Activated CD8-positive, alpha-beta memory T cell treated with anti-CD3 and anti-CD28 coated beads for 1 hour (primary cell): ENCODE data around the gene AKR1A1.
"Not testable (repeated sequence)": the region's sequence is repeated elsewhere in the genome, so short reads cannot be mapped to it uniquely, and the experiment has no call there.

ENCODE experiments used
- DNase-seq, 2 donors: peaks; one replicate each; pipeline ENCODE4 v3.0.0-alpha.2; 2020; ENCODE audit warnings: low read depth in 1 of 2; ENCODE audit errors: extremely low read depth in 1 of 2

The AKR1A1 gene

DNA sequence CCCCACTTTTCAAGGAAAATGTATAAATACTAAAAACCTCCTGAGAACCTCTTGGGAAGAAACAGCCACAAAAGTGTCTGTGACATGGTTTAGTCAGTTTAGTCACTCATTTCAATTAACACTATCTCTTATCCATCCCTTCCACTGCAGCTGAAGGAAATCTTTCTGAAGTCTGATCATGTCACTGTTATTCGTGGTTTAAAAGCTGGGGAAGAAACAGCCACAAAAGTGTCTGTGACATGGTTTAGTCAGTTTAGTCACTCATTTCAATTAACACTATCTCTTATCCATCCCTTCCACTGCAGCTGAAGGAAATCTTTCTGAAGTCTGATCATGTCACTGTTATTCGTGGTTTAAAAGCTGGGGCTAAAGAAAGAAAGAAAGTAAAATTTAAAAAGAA, 27.1 kb upstream of the AKR1A1 start:
- not testable (repeated sequence) for DNase-seq

DNA sequence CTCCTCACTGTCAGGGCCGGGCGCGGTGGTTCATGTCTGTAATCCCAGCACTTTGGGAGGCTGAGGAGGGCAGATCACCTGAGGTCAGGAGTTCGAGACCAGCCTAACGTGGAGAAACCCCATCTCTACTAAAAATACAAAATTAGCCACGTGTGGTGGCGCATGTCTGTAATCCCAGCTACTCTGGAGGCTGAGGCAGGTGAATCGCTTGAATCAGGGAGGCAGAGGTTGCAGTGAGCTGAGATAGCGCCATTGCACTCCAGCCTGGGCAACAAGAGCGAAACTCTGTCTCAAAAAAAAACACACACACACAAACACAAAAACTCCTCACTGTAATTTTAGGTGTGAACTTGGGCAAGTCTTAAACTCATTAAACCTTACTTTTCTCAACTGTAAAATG, 26.7 kb upstream of the AKR1A1 start:
- DNase-seq: not testable (repeated sequence)

DNA sequence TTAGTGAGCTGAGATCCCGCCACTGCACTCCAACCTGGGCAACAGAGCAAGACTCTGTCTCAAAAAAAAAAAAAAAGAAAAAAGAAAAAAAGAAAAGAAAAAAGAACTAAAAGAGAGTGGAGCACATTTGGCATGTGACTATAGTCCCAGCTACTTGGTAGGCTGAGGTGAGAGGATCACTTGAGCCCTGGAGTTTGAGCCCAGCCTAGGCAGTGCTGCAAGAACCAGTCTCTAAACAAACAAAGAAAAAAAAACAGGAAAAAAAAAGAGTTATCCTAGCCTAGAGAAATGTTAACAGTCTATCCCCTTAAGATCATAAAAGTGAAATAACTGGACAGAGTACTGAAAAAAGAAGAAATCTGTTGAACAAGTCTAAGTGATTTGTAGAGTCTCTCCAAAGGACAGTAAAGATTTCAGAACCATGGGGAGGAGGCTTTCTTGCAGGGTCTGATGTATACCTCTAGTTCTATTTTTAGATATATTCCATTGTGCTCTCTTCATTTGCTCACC, 24.4 kb upstream of the AKR1A1 start:
- DNase-seq: no peak

DNA sequence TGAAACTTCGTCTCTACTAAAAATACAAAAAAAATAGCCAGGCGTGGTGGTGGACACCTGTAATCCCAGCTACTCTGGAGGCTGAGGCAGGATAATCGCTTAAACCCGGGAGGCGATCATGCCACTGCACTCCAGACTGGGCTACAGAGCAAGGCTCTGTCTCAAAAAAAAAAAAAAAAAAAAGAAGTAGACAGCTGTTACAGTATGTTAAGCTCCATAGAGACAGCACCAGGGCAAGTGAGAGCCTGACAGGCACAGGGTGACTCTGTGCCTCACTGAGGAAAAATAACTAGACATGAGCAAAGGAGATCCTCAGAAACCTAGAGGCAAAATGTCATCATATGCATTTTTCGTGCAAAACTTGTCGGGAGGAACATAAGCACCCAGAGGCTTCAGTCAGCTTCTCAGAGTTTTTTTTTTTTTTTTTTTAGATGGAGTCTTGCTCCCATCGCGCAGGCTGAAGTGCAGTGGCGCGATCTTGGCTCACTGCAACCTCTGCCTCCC, 19.9 kb upstream of the AKR1A1 start:
- no peak for DNase-seq

DNA sequence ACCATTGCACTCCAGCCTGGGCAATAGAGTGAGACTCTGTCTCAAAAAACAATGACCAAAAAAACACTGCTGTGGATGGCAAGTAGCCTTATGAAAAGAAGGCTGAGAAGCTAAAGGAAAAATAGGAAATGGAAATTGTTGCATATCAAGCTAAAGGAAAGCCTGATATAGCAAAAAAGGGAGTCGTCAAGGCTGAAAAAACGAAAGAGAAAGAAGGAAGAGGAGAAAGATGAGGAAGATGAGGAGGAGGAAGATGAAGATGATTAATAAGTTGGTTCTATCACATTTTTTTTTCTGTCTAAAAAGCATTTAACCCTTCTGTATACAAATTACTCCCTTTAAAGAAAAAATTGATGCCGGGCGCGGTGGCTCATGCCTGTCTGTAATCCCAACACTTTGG, 18.8 kb upstream of the AKR1A1 start:
- DNase-seq: no peak

DNA sequence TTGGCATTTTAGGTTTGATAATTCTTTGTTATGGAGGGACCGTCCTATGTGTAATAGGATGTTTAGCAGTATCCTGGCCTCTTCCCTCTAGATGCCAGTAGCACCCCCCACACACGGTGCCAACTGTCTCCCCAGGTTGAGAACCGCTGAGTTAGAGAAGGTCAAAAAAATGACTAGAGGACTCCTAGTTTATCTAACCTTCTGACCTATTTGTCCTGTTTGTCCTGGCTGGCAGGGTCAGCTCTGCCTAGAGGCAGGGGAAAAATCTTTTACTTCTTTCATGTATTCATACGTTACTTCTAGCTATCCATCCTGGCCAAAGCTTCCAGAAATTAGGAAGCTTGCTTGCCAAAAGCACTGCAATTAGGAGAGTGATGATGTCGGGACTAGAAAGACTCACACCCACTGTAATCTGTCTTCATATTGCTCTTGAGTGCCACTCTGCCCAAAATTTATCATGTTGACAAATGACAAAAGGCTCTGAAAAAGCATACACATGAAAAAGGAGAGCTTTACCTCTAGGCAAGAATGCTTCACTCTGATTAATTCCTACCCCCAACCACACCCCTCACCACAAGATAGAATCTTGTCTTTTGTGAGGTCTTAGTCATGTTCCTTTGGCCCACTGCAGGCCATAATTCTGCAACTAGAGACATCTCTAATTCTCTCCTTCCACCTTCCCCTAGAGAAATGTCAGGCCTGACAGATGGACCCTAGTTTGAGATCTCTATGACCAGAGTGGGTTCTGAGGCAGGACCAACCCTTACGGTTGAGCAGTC, 14.4 kb upstream of the AKR1A1 start:
- no peak for DNase-seq

DNA sequence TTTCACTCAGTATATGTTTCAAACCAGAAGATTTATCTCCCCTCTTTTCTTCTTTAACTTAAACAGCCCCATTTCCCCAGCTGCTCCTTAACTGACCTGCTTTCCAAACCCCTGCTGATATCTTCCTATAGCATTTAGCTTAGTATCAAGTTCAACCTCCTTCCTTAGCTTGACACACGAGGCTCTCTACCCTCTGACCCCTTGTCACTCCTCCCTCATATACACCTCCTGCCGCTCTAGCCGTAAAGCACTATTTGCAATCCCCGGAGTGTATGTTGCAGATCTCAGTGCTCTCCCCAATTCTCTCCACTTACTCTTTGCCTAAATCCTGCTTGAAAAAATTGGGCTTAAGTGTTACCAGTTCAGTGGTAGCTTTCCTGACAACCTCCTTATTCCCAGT, 13.7 kb upstream of the AKR1A1 start:
- DNase-seq: no peak

DNA sequence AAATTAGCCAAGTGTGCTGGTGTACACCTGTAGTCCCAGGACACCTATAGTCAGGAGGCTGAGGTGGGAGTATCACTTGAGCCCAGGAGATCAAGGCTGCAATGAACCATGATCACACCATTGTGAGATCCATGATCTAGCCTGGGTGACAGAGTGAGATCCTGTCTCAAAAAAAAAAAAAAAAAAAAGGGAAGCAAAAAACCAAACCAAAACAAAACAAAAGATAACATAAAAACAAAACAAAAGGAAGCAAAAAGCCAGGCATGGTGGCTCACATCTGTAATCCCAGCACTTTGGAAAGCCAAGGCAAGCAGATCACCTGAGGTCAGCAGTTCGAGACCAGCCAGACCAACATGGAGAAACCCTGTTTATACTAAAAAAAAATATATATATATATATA, 9.4 kb upstream of the AKR1A1 start:
- no peak for DNase-seq

DNA sequence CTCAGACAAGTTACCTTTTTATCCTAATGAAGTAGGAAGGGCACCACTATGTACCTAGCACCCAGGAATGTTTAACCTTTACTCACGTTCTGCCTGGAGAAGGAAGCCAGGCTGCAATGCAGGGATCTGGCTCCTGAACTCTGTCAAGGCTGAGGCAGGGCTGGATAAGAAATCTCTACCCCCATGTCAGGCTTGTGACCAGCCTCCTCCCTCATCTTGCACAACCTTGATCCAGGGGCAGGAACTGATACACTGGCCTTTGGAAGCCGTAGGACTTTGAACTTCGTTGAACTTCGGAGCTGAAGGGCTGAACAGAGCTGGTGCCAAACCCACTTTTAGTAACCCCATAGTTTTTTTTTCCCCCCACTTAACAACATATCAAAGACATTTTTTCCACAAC, 8.0 kb upstream of the AKR1A1 start:
- DNase-seq: no peak

DNA sequence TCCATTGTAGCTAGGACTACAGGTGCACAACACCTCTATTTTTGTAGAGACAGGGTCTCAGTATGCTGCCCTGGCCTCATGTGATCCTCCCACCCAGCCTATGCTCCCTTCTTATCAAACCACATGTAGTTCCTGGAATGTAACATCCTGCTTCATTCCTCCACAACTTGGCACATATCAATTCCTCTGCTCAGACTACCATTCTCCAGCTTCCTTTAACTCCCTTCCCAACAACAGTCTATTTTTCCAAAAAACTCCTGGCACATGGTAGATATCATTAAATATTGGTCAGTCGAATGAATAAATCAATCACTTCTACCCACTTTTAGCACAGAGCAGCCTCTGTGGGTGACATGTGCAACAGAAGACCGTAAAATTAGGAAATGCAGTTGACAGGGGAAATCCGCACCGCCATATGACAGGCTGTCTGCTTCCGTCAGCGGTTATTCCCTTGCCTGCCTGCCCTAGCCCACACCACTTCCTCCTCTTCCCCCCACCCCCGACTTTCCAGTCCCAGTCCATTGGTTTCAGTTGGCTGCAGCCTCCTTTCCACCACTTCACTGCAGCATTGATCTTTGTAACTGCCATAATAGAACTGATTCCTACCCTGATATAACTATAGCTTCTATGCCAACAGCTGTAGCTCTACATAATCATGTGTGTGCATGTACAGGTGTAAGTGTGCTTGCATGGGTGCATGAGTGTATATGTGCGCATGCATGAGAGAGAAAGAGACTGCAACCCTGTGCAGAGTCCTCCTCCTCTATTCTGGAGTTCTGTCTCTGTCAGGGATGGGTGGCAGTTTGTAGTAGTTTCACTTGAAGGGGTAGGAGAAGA, 6.8 kb upstream of the AKR1A1 start:
- DNase-seq: peak; percentile 45 to 49

DNA sequence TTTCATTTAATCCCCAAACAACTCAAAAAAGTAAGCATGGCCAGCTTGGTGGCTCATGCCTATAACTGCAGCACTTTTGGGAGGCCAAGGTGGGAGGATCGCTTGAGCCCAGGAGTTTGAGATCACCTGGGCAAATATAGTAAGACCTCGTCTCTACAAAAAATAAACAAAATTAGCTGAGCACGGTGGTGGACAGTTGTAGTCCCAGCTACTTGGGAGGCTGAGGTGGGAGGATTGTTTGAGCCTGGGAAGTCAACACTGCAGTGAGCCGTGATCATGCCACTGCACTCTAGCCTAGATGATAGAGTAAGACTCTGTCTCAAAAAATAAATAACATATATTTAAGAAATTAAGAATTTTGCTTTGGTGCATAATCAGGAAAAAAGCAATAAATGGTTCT, 6.1 kb upstream of the AKR1A1 start:
- no peak for DNase-seq

DNA sequence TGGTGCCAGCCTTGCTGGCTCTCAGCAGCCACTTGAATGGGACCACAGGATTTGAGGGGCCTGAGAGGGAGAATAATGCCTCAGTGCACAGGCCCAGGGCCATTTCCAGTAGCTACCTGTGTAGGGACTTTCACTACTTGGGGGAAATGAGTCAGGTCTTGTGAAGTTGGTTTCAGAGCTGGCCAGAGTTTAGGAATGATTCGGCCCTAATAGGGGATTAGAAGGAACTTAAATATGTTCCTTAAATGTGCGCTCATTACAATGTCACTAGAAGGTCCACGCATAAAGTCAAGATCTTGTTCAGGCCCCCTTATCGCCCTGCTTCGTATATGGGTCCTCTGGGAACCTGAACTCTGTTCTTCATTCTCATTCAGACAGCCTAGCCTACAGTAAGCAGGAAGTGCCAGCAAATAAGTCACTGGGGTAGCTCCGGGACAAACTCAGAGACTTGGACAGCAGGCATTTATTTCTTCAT, 5.6 kb upstream of the AKR1A1 start:
- no peak for DNase-seq

DNA sequence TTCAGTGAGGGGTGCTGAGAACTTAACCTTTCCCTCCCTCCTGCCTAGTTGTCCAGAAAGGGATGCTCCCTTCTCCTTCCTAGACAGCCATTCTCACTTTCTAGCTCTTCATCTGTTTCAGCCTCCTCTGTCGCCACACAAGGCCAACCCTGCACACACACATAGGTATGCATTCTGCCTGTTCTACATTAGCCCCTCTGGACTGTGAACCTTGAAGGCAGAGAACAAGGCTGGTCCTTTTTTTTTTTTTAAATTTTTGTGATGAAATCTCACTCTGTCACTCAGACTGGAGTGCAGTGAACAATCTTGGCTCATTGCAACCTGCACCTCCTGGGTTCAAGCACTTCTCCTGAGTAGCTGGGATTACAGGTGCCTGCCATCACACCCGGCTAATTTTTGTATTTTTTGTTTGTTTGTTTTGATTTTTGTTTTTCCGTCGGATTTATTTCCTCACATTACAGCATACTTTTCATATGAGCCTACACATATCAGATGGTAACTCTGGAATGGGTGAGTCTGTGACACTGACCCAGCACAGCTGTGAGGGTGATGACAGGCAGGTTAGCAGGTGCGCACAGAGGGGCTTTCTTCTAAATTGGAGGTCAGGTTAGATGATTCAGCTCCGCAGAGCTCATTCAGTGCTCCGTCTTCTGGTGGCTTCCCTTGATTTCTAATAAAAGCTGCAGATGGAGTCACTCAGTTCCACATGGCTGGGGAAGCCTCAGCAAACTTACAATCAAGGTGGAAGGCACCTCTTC, 4.9 kb upstream of the AKR1A1 start:
- no peak for DNase-seq

DNA sequence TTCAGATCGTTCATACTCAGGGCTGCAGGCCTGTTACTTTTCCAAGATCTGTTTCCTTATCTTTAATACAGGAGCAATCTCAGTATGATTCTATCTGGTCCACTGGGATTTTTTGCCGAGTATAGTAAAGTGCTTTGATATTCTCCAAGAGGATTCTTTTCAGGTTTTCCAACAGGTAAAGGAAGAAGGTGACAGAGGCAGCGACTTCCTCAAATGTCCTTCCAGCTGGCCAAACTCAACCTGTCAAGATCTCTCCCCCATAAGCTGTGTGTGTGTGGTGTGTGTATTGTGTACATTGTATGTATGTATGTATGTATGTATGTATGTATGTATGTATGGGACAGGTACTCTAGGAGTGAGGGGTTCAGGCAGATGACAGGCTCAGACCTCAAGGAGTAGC, 1.1 kb downstream of the AKR1A1 start:
- no peak for DNase-seq

DNA sequence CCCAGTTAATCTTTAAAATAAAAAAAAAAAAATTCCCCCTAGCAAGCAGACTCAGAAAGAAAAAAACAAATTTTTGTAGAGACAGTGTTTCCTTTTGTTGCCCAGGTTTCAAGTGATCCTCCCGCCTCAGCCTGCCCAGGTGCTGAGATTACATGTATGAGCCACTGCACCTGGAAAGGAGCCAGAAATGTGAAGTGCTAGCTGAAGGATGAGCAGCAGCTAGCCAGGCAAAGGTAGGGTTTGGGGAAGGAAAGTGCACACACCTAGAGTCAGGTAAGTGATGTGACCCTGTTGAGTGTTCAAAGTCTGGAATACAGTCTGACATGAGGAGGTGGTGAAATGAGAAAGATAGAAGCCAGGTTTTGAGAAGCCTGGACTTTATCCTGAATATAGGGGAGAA, 1.7 kb downstream of the AKR1A1 start:
- no peak for DNase-seq

DNA sequence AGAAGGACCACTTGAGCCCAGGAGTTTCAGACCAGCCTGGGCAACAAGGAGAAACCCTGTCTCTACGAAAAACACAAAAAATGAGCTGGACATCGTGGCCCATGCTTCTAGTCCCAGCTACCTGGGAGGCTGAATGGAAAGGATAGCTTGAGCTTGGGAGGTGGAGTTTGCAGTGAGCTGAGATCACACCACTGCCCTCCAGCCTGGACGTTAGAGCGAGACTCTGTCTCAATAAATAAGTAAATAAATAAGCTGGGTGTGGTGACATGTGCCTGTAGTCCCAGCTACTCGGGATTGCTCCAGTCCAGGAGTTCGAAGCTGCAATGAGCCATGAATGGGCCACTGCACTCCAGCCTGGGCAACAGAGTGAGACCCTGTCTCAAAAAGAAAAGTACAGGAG, 3.6 kb downstream of the AKR1A1 start:
- DNase-seq: no peak

DNA sequence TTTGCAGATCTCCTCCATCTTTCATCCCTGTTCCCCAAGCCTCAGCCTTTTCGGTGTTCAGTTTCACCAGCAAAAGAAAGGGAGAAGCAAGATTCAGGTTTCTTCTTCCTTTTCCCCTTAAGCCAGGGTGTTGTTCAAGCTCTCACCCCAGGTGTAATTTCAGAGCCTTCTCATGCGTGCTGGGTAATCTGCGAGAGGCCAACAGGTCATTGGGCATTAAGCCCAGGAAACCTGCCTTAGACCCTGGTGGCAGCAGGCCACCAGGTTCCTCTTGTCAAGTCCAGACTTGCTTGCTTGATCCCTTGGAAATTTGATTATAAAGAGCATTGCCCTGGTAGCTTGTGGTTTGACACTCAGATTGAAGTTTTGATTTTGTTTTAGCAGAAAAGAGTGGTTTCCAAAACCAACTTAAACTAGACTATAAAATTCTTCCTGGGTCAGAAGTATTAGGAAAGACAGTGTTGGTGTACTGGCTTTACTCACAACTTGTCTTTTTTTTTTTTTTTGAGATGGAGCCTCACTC, 6.9 kb downstream of the AKR1A1 start:
- no peak for DNase-seq

DNA sequence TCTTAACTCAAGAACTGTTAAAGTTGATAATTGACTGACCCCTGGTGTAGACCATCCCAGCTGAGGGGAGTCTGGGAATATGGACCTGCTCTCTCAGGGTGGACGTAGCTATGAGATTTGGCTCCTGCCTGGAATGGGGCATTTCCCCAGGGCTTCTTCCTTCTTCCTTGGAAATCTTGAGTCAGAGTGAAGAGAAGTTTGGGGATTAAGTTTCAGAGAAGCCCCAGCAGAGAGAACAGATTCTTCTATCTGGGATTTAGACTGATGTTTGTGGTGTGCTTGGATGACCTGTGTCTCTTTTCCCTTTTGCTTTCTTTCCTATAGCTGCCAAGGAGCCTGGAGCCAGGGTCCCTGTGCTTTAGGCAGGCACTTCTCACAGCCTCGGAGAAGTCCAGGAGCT, 13.2 kb downstream of the AKR1A1 start:
- DNase-seq: no peak

DNA sequence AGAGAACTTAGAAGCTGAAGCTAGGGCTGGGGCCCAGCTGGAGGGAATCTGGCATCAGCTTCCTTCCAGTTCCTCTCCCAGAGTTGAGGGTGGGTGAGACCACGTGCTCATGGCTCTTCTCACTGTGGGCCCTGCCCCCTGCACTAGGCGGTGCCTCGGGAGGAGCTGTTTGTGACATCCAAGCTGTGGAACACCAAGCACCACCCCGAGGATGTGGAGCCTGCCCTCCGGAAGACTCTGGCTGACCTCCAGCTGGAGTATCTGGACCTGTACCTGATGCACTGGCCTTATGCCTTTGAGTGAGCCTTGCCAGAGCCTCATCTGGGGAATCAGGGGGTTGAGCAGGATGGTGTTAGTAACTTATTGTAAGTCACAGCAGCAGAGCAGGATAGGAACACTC, 16.1 kb downstream of the AKR1A1 start:
- no peak for DNase-seq

DNA sequence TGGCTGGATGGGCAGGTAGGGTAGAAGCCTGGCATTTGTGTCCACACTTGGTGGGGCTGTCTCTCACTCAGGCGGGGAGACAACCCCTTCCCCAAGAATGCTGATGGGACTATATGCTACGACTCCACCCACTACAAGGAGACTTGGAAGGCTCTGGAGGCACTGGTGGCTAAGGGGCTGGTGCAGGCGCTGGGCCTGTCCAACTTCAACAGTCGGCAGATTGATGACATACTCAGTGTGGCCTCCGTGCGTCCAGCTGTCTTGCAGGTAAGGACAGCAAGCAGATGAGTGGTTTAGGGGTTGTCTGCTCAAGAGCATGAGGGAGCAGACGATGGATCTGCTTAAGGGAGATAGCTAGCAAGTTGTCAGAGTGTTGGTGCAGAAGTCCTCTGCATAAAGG, 17.3 kb downstream of the AKR1A1 start:
- DNase-seq: no peak

DNA sequence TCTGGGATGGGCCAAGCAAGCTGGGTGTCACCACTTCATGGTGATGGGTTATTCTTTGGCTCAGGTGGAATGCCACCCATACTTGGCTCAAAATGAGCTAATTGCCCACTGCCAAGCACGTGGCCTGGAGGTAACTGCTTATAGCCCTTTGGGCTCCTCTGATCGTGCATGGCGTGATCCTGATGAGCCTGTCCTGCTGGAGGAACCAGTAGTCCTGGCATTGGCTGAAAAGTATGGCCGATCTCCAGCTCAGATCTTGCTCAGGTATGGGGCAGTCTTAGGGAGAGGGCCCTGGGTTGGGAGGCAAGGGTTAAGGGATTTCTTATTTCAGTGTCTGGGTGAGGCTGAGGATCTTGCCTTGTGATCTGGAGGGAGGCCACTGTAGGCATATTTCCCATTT, 17.8 kb downstream of the AKR1A1 start:
- no peak for DNase-seq
